Heart right ventricle (tissue), 16 donors: ENCODE data around the gene KRTAP1-3. TPM values are rescaled to one million over a fixed set of nuclear protein-coding genes. Genes with fewer than 3 reads are reported as not detected.

Experiments used
- ATAC-seq, 8 donors: fragments of 200-7000 bp; cut with Tn5 transposase; one replicate each; pipeline ENCODE4 v1.9.1; 2020; ENCODE audit warnings: mild to moderate bottlenecking in 8 of 8, moderate library complexity in 8 of 8, moderate number of reproducible peaks in 1 of 8
- DNase-seq, 2 donors: peaks; one replicate each; pipeline ENCODE4 v3.0.0-alpha.2; 2020
- H3K27ac ChIP-seq, 10 donors: fragments of 200-600 bp; sonication (generic) in 2 of 10; one replicate each; pipeline versions ENCODE4 v1.5.0 to v1.8.0; 2020 to 2022; ENCODE audit warnings: mild to moderate bottlenecking in 3 of 10
- H3K27me3 ChIP-seq, 7 donors: fragments of 200-600 bp; one replicate each; pipeline ENCODE4 v1.8.0; 2021 to 2022; ENCODE audit warnings: mild to moderate bottlenecking in 2 of 7
- H3K36me3 ChIP-seq, 9 donors: fragments of 200-600 bp; sonication (generic) in 1 of 9; one replicate each; pipeline versions ENCODE4 v1.5.0 to v1.8.0; 2020 to 2022; ENCODE audit warnings: mild to moderate bottlenecking in 2 of 9
- H3K4me1 ChIP-seq, 9 donors: fragments of 200-600 bp; sonication (generic) in 1 of 9; one replicate each; pipeline versions ENCODE4 v1.5.0 to v1.8.0; 2020 to 2022; ENCODE audit warnings: mild to moderate bottlenecking in 4 of 9
- H3K4me3 ChIP-seq, 10 donors: fragments of 200-600 bp; sonication (generic) in 2 of 10; one replicate each; pipeline versions ENCODE4 v1.5.0 to v1.8.0; 2020 to 2022; ENCODE audit warnings: mild to moderate bottlenecking in 7 of 10, moderate library complexity in 2 of 10
- H3K9me3 ChIP-seq, 11 donors: fragments of 200-600 bp in 10 of 11; sonication (generic) in 2 of 11; one replicate each; pipeline versions ENCODE4 v1.5.0 to v1.8.0; 2013 to 2022; ENCODE audit warnings: mild to moderate bottlenecking in 2 of 11, control low read depth in 1 of 11, moderate library complexity in 1 of 11
- WGBS, 2 donors: extraction: QIAGEN DNeasy Blood & Tissue Kit; methylation state at CpG; one replicate each; pipeline ENCODE4 v1.1.7; 2013; ENCODE audit warnings: inconsistent platforms in 1 of 2; 5-methylcytosine and 5-hydroxymethylcytosine counted together
- intact Hi-C, 10 donors: fragments of 100-400 bp; cut with DNase I; formaldehyde crosslinking; loops; one replicate each; pipeline versions ENCODE4 v1.11.1 to v1.14.2; 2022
- polyA plus RNA-seq, 2 donors: library from polyadenylated mRNA; stranded (reverse); fragments of 200-250 nt; gene quantifications; one replicate each; pipeline ENCODE4 v1.2.3, GENCODE V29; 2013
- total RNA-seq, 10 donors: library from RNA; stranded (reverse); fragmentation: NEBNext Ultra II Directional in 3 of 10; extraction: Animal tissue kit (Norgen Biotek cat#: 25700) in 3 of 10; gene quantifications; one replicate each; pipeline versions ENCODE4 v1.2.1 to v1.2.4, GENCODE V29; 2021 to 2023
- TF ChIP-seq, protein P1 (sequence below), 9 donors: fragments of 200-600 bp; sonication (generic) in 2 of 9; IDR thresholded peaks; one replicate each; pipeline versions ENCODE4 v1.5.0 to v1.8.0; 2021 to 2022; ENCODE audit warnings: antibody characterized with exemption in 9 of 9, mild to moderate bottlenecking in 5 of 9, moderate library complexity in 1 of 9
- donor health status: Arrhythmogenic right ventricular cardiomyopathy.
- donor health status: ischemic (EF 13 %, LVEDD 7.1; RV severe dilation, severe dysfunction).
- donor health status: healthy with polysubstance abuse.
- donor health status: DM: no; HTN: yes; CAD: no.
- donor health status: DM: no; HTN: no; CAD: no.
- donor health status: ischemic (EF 25% LVEDD 6.9; RV normal size, moderate dysfunction).
- donor health status: ischemic (EF 25% LVEDD 5.7; RV mildly dilated, moderate dysfunction).
- donor health status: healthy.
- donor health status: DM: yes; HTN: yes; CAD: no.
- donor health status: Ischemic cardiomyopathy.
- donor health status: ischemic (EF 35%, LVEDD 5.7; RV mildly dilated, moderate dysfunction).
- donor health status: nonischemic (EF 11% LVEDD 7.7; RV severe dilation, severe dysfunction).
- donor health status: DM: yes; HTN: yes; CAD: no.
- donor health status: PGD.
- donor health status: ischemic (EF 29% LVEDD 5.4; RV normal size, mild dysfunction).
- donor health status: nonischemic (EF 23%, LVEDD 6.1; RV moderate dilation, normal function).

KRTAP1-3 gene
- total and polyA plus RNA-seq, 12 donors, result not detected

DNA sequence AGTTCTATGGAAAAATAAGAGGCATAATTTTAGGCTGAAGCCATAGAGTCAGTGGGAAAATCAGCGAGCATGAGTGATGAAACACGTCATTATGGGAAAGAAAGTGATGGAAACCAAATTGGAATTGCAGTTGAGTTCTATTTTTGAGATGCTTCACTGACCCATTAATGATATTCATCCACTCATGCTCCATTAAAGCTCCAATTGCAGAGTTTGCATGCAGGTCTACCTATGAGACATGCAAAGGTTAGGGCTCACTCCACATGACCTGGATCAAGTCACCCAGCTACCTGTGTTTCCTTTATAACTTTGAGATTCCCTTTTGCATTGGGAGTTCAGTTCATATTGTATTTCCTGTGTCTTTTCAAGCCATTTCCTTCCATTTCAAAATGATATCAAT, 39.0 kb upstream of the KRTAP1-3 start:
- Histone ChIP-seq H3K4me3 (no peak overlapping the region), H3K36me3 (no peaks in the 10 kb centered on the region), H3K27ac (no peak overlapping the region), H3K4me1 (no peaks in the 10 kb centered on the region), H3K27me3 (peaks cover 3 to 21% (median 11%) of the 10 kb centered on the region in 7 donors), H3K9me3 (no peaks in the 10 kb centered on the region)
- 88 to 90% methylated on average over 2 of the region's 2 CpGs for WGBS, 2 donors
- DNase-seq (no peak), ATAC-seq (no peak)
- intact Hi-C loops, result no loop called here
- TF ChIP-seq, protein P1, sequence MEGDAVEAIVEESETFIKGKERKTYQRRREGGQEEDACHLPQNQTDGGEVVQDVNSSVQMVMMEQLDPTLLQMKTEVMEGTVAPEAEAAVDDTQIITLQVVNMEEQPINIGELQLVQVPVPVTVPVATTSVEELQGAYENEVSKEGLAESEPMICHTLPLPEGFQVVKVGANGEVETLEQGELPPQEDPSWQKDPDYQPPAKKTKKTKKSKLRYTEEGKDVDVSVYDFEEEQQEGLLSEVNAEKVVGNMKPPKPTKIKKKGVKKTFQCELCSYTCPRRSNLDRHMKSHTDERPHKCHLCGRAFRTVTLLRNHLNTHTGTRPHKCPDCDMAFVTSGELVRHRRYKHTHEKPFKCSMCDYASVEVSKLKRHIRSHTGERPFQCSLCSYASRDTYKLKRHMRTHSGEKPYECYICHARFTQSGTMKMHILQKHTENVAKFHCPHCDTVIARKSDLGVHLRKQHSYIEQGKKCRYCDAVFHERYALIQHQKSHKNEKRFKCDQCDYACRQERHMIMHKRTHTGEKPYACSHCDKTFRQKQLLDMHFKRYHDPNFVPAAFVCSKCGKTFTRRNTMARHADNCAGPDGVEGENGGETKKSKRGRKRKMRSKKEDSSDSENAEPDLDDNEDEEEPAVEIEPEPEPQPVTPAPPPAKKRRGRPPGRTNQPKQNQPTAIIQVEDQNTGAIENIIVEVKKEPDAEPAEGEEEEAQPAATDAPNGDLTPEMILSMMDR (IDR thresholded peaks at IDR 0.05), result no peak

- no peak for ATAC-seq
- Histone ChIP-seq H3K4me3 (no peak overlapping the region), H3K4me1 (no peaks in the 10 kb centered on the region), H3K36me3 (no peaks in the 10 kb centered on the region), H3K9me3 (no peaks in the 10 kb centered on the region), H3K27ac (no peak overlapping the region), H3K27me3 (peaks cover 0 to 20% (median 8%) of the 10 kb centered on the region in 7 donors)
- intact Hi-C loops, result no loop called here
- TF ChIP-seq, protein P1 (IDR thresholded peaks at IDR 0.05), result no peak
- 80 to 86% methylated on average over 5 of the region's 5 CpGs for WGBS, 2 donors
- DNase-seq, result no peak
Observed at GRCh38 chr17:41071606-41072360, 37.1 kb upstream of the KRTAP1-3 start.

DNA sequence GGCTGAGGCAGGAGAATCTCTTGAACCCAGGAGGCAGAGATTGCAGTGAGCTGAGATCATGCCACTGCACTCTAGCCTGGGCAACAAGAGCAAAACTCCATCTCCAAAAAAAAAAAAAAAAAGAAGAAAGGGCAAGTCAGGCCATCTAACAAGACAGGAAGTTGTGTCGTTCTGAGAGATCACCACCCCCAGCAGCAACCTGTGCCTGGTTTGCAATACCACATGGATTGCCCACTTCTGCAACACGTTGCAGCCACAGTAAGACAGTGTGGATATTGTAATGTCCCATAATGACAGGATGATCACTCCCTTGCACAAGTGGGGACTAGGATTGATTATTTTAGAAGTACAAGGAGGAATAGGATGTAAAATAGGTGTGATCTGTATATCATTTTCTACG, 34.4 kb upstream of the KRTAP1-3 start:
- H3K27me3 ChIP-seq, result peaks cover 0 to 21% (median 13%) of the 10 kb centered on the region in 7 donors
- TF ChIP-seq, protein P1 (IDR thresholded peaks at IDR 0.05), result no peak
- H3K4me1 ChIP-seq, result no peaks in the 10 kb centered on the region
- no peak overlapping the region for H3K4me3 ChIP-seq
- no peaks in the 10 kb centered on the region for H3K9me3 ChIP-seq
- H3K27ac ChIP-seq, result no peak overlapping the region
- WGBS, 2 donors, result 72 to 76% methylated on average over 3 of the region's 3 CpGs
- intact Hi-C loops, result loop anchor here in 1 of 10 donors (5.0 kb wide), 1 partner anchor 48 kb away; the partner anchor contains the start of gene KRTAP4-11
- ATAC-seq (no peak), DNase-seq (no peak)
- no peaks in the 10 kb centered on the region for H3K36me3 ChIP-seq

DNA sequence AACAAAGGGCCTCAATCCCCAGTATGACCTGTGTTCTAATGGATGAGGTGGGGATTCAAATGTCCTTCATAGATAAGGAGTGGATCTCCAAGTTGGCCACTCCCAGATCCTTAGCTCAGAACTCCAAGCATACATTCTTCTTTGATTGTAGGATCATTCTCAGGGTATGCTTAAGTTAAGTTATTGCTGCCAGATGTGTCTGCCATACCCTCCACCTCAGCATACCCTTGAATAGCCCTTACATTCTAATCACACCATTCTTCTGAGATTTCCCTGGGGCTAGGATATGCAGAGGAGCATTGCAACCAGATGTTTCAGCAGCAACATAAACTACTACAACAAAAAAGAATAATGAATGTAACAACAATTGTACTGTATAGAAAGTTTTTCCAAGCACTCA, 32.6 kb upstream of the KRTAP1-3 start:
- no peak for ATAC-seq
- no peak for DNase-seq
- H3K4me1 ChIP-seq, result no peaks in the 10 kb centered on the region
- peaks cover 0 to 35% (median 18%) of the 10 kb centered on the region in 7 donors for H3K27me3 ChIP-seq
- no peaks in the 10 kb centered on the region for H3K9me3 ChIP-seq
- H3K27ac ChIP-seq, result no peak overlapping the region
- intact Hi-C loops, result loop anchor here in 1 of 10 donors (5.0 kb wide), 1 partner anchor 50 kb away; the partner anchor contains the start of gene KRTAP4-11
- TF ChIP-seq, protein P1 (IDR thresholded peaks at IDR 0.05), result no peak
- no peaks in the 10 kb centered on the region for H3K36me3 ChIP-seq
- no peak overlapping the region for H3K4me3 ChIP-seq
